ENCODE data around the gene MGRN1. TPM values are rescaled to one million over a fixed set of nuclear protein-coding genes. Genes with fewer than 3 reads are reported as not detected.
A peak's percentile ranks its signal among the peaks of the same experiment; 100 is the strongest.

MGRN1 gene
- total RNA-seq, 4 donors from 2014 or later, result 32.5 to 86.4 (median 57.6) TPM

GRCh38 chr16:4659363-4660353 lies 35.0 kb downstream of the MGRN1 start:
- no peak for DNase-seq
- Histone ChIP-seq H3K27ac (peak overlapping the region; percentile 56 to 71 (median 56)), H3K4me1 (peaks cover 40 to 50% of the 10 kb centered on the region in 2 donors), H3K27me3 (no peaks in the 10 kb centered on the region), H3K4me3 (replicated peaks in 1 of 3) (no peak overlapping the region), H3K36me3 (peaks cover 16 to 20% of the 10 kb centered on the region in 2 donors), H3K9me3 (no peaks in the 10 kb centered on the region)
- intact Hi-C loops (cut with DNase I), result no loop called here
- TF ChIP-seq POLR2A (IDR thresholded peaks at IDR 0.05) (no peak), CTCF (IDR thresholded peaks at IDR 0.05) (no peak)
- 82 to 86% methylated on average over 21 to 23 of the region's 29 CpGs for WGBS, 2 donors

DNA sequence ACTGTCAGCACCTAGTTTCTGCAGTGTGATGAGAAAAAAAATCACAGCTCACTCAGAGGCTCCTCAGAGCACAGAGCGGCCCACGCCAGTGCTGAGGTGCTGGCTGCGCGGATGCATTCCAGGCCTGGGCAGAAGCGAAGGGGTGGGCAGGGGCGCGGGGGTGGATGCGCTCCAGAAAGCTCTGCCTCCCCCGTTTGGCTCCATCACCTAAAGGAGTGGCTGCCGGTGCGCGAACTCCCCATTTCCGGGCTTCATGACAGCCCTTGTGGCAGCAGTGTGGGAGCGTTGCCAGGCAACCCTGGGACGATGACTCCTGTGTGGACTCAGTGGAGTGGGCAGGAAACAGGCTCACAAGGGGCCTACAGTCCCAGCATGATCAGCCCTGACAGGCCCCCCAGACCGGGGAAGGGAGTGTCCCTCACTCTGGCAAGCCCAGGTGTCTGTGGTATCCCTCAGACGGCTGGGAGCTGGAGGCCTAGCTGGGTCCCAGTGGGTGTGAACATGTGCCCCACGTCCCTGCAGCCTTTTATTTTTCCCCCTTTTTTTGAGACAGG lies 35.9 kb downstream of the MGRN1 start:
- peaks cover 37 to 49% of the 10 kb centered on the region in 2 donors for H3K4me1 ChIP-seq
- WGBS, 2 donors, result 5 to 16% methylated on average over 6 to 7 of the region's 18 CpGs
- no peak overlapping the region for H3K4me3 ChIP-seq (replicated peaks in 1 of 3)
- intact Hi-C loops (cut with DNase I), result no loop called here
- TF ChIP-seq POLR2A (IDR thresholded peaks at IDR 0.05) (no peak), CTCF (IDR thresholded peaks at IDR 0.05) (no peak)
- H3K27ac ChIP-seq, result peak overlapping the region; percentile 61 to 91 (median 71)
- no peaks in the 10 kb centered on the region for H3K9me3 ChIP-seq
- H3K27me3 ChIP-seq, result no peaks in the 10 kb centered on the region
- peak; percentile 99 to 100 for DNase-seq
- peaks cover 14 to 20% of the 10 kb centered on the region in 2 donors for H3K36me3 ChIP-seq

- peaks cover 37 to 43% of the 10 kb centered on the region in 2 donors for H3K4me1 ChIP-seq
- WGBS, 2 donors, result 51 to 84% methylated on average over 4 of the region's 11 CpGs
- H3K36me3 ChIP-seq, result peaks cover 8 to 22% of the 10 kb centered on the region in 2 donors
- intact Hi-C loops (cut with DNase I), result no loop called here
- H3K27me3 ChIP-seq, result no peaks in the 10 kb centered on the region
- H3K9me3 ChIP-seq, result no peaks in the 10 kb centered on the region
- peak; percentile 77 to 79 for DNase-seq
- peak overlapping the region in 1 of 3 donors; percentile 71 for H3K27ac ChIP-seq
- H3K4me3 ChIP-seq (replicated peaks in 1 of 3), result no peak overlapping the region
- no peak for TF ChIP-seq POLR2A (IDR thresholded peaks at IDR 0.05)
- no peak for TF ChIP-seq CTCF (IDR thresholded peaks at IDR 0.05)
Observed at GRCh38 chr16:4661661-4662060, 37.0 kb downstream of the MGRN1 start.

DNA sequence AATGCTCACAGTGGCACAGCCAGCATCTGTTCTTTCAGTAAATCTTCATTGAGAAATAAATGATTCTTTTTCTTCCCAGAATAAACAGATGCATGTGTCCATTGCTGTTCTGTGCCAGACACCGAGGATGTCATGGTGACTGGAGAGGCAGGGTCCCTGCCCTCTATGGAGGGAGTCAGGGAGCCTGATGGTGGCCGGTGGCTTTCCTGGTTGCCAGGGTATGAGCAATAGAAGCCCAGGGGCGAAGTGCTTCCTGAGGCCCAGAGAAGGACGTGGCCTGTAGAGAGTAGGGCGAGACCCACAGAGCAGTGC lies 38.8 kb downstream of the MGRN1 start:
- Histone ChIP-seq H3K4me3 (replicated peaks in 1 of 3) (no peak overlapping the region), H3K36me3 (peaks cover 22 to 28% of the 10 kb centered on the region in 2 donors), H3K9me3 (no peaks in the 10 kb centered on the region), H3K27ac (peak overlapping the region in 1 of 3 donors; percentile 43), H3K4me1 (peaks cover 37 to 43% of the 10 kb centered on the region in 2 donors), H3K27me3 (no peaks in the 10 kb centered on the region)
- DNase-seq, result no peak
- WGBS, 2 donors, result 66 to 93% methylated on average over 4 to 5 of the region's 5 CpGs
- TF ChIP-seq CTCF (IDR thresholded peaks at IDR 0.05) (no peak), POLR2A (IDR thresholded peaks at IDR 0.05) (no peak)
- intact Hi-C loops (cut with DNase I), result no loop called here
